ENCODE results near the gene BTAF1.

DNA sequence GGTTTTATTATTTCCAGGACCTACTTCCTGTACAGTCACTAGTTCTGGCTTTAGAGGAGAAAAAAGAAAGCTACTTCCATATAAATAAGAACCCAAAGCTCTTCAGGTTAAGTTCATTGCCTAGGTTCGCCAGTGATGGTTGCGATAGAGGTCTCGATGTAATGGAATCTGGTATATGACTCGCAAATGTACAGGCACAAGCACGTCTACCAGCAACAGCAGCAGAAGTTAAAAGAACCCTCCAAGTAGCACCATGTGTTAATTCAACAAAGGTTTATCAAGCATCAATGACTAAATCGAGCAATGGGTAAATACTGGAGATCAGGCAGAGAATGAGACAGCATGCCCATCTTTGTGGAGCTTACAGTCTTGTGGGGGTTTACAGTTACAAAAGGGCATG, 155.4 kb downstream of the BTAF1 start:
- TF ChIP-seq POLR2A (IDR thresholded peaks at IDR 0.05), result no peak
- TF ChIP-seq, protein P1, sequence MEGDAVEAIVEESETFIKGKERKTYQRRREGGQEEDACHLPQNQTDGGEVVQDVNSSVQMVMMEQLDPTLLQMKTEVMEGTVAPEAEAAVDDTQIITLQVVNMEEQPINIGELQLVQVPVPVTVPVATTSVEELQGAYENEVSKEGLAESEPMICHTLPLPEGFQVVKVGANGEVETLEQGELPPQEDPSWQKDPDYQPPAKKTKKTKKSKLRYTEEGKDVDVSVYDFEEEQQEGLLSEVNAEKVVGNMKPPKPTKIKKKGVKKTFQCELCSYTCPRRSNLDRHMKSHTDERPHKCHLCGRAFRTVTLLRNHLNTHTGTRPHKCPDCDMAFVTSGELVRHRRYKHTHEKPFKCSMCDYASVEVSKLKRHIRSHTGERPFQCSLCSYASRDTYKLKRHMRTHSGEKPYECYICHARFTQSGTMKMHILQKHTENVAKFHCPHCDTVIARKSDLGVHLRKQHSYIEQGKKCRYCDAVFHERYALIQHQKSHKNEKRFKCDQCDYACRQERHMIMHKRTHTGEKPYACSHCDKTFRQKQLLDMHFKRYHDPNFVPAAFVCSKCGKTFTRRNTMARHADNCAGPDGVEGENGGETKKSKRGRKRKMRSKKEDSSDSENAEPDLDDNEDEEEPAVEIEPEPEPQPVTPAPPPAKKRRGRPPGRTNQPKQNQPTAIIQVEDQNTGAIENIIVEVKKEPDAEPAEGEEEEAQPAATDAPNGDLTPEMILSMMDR (IDR thresholded peaks at IDR 0.05), result no peak
